ENCODE results near the gene NEK7. TPM values are rescaled to one million over a fixed set of nuclear protein-coding genes. Genes with fewer than 3 reads are reported as not detected.
"Not testable (repeated sequence)": the region's sequence is repeated elsewhere in the genome, so short reads cannot be mapped to it uniquely, and the experiment has no call there.

The NEK7 gene
- polyA plus RNA-seq, 1 donor (not counting 4 experiments of a cell fraction or from before 2014, with no cell fraction given): 56.8 TPM

DNA sequence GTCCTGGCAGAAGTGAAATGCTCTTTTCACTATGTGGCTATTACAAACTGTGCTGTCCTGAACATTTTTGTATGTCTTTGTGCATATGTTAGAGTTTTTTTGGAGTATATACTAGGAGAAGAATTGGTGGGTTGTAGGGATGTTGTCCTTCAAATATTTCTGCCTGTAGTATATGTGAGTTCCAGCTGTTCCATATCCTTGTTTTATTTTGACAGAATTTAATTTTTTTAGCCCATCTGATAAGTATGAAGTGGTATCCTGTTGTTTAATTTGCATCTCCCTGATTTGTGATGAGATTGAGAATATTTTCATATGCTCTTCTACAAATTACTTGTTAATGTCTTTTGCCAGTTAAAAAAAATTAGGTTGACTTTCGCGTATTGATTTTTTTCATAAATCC lies 34.3 kb downstream of the NEK7 start:
- no peak for TF ChIP-seq EZH2 (IDR thresholded peaks at IDR 0.05; ENCODE audit: low read length)
- TF ChIP-seq, protein P1, sequence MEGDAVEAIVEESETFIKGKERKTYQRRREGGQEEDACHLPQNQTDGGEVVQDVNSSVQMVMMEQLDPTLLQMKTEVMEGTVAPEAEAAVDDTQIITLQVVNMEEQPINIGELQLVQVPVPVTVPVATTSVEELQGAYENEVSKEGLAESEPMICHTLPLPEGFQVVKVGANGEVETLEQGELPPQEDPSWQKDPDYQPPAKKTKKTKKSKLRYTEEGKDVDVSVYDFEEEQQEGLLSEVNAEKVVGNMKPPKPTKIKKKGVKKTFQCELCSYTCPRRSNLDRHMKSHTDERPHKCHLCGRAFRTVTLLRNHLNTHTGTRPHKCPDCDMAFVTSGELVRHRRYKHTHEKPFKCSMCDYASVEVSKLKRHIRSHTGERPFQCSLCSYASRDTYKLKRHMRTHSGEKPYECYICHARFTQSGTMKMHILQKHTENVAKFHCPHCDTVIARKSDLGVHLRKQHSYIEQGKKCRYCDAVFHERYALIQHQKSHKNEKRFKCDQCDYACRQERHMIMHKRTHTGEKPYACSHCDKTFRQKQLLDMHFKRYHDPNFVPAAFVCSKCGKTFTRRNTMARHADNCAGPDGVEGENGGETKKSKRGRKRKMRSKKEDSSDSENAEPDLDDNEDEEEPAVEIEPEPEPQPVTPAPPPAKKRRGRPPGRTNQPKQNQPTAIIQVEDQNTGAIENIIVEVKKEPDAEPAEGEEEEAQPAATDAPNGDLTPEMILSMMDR (optimal IDR thresholded peaks at IDR 0.05 in 1 of 3, IDR thresholded peaks at IDR 0.05 in 1 of 3, conservative IDR thresholded peaks at IDR 0.05 in 1 of 3; ENCODE audit: extremely low read depth in 1 of 3, insufficient read depth in 2 of 3, low read length in 3 of 3): no peak
- Histone ChIP-seq H3K4me1 (ENCODE audit: control insufficient read depth, extremely low read depth, insufficient read depth, low read length) (peaks cover 13% of the 10 kb centered on the region), H3K27ac (ENCODE audit: control insufficient read depth, insufficient read depth, low read length) (no peak overlapping the region), H3K79me2 (ENCODE audit: control insufficient read depth, insufficient read depth, low read length) (peaks cover 62% of the 10 kb centered on the region), H3K27me3 (ENCODE audit: control insufficient read depth, extremely low read depth, insufficient read depth, low read length) (no peaks in the 10 kb centered on the region), H3K9me3 (ENCODE audit: control insufficient read depth, low read depth, low read length) (no peaks in the 10 kb centered on the region), H3K4me3 (ENCODE audit: control insufficient read depth in 2 of 3, extremely low read depth in 1 of 3, insufficient read depth in 2 of 3, low read depth in 1 of 3, low read length in 3 of 3) (no peak overlapping the region), H3K9me1 (ENCODE audit: control insufficient read depth, extremely low read depth, insufficient read depth, low read length) (peaks cover 5% of the 10 kb centered on the region), H4K20me1 (ENCODE audit: control insufficient read depth, extremely low read depth, insufficient read depth, low read length) (no peaks in the 10 kb centered on the region), H3K4me2 (ENCODE audit: control insufficient read depth, extremely low read depth, insufficient read depth, low read depth, low read length) (no peak overlapping the region), H3K36me3 (ENCODE audit: control insufficient read depth in 2 of 2, extremely low read depth in 1 of 2, insufficient read depth in 2 of 2, low read length in 2 of 2) (no peaks in the 10 kb centered on the region), H2AFZ (ENCODE audit: control insufficient read depth, low read length) (no peak overlapping the region), H3K9ac (ENCODE audit: control insufficient read depth, extremely low read depth, insufficient read depth, low read length) (no peak overlapping the region)
- no peak for DNase-seq (ENCODE audit: low read depth, low spot score)
- dilution Hi-C loops (cut with MboI; ENCODE audit: extremely low pct_ligation_motif_present, low sequenced_read_pairs): no loop called here
- FAIRE-seq: no peak

DNA sequence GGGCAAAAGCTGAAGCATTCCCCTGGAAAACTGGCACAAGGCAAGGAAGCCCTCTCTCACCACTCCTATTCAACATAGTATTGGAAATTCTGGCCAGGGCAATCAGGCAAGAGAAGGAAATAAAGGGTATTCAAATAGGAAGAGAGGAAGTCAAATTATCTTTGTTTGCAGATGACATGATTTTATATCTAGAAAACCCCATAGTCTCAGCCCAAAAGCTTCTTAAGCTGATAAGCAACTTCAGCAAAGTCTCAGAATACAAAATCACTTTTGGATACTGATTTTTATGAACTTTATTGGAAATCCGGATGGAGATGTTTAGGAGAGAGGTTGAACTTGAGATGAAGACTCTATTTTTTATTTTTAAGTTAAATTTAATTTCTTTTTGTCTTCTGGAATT lies 37.1 kb downstream of the NEK7 start:
- H3K9ac ChIP-seq (ENCODE audit: control insufficient read depth, extremely low read depth, insufficient read depth, low read length); H3K4me3 ChIP-seq (ENCODE audit: control insufficient read depth in 2 of 3, extremely low read depth in 1 of 3, insufficient read depth in 2 of 3, low read depth in 1 of 3, low read length in 3 of 3); dilution Hi-C loops (cut with MboI; ENCODE audit: extremely low pct_ligation_motif_present, low sequenced_read_pairs); FAIRE-seq; H3K4me1 ChIP-seq (ENCODE audit: control insufficient read depth, extremely low read depth, insufficient read depth, low read length); H3K9me1 ChIP-seq (ENCODE audit: control insufficient read depth, extremely low read depth, insufficient read depth, low read length); H2AFZ ChIP-seq (ENCODE audit: control insufficient read depth, low read length); H3K4me2 ChIP-seq (ENCODE audit: control insufficient read depth, extremely low read depth, insufficient read depth, low read depth, low read length); H3K9me3 ChIP-seq (ENCODE audit: control insufficient read depth, low read depth, low read length); DNase-seq (ENCODE audit: low read depth, low spot score); H3K27me3 ChIP-seq (ENCODE audit: control insufficient read depth, extremely low read depth, insufficient read depth, low read length); H3K36me3 ChIP-seq (ENCODE audit: control insufficient read depth in 2 of 2, extremely low read depth in 1 of 2, insufficient read depth in 2 of 2, low read length in 2 of 2); H3K27ac ChIP-seq (ENCODE audit: control insufficient read depth, insufficient read depth, low read length); H4K20me1 ChIP-seq (ENCODE audit: control insufficient read depth, extremely low read depth, insufficient read depth, low read length): not testable (repeated sequence)
- peaks cover 56% of the 10 kb centered on the region for H3K79me2 ChIP-seq (ENCODE audit: control insufficient read depth, insufficient read depth, low read length)

DNA sequence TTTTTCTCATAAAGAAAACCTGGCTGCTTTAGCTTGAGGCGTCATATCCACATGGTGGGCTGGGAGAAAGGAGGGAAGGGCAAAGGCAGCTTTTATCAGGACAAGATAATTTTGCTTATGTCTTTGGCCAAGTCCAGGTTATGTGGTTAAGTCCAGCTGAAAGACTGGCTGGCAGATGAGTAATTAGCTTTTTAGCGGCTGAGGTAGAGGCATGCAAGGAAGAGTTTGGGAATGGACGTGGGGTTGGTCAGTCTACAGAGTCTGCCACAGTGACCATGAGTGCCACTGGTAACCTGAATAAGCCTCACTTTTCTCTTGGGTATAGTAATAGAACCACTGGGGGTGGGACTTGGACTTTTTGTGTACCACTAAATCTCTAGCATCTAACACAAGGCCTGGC lies 39.8 kb downstream of the NEK7 start:
- FAIRE-seq: no peak

More for the DNA sequence above, 39.8 kb downstream of the NEK7 start:
- H3K4me3 ChIP-seq (ENCODE audit: control insufficient read depth in 2 of 3, extremely low read depth in 1 of 3, insufficient read depth in 2 of 3, low read depth in 1 of 3, low read length in 3 of 3): no peak overlapping the region
- H4K20me1 ChIP-seq (ENCODE audit: control insufficient read depth, extremely low read depth, insufficient read depth, low read length): no peaks in the 10 kb centered on the region
- H3K4me1 ChIP-seq (ENCODE audit: control insufficient read depth, extremely low read depth, insufficient read depth, low read length): peaks cover 6% of the 10 kb centered on the region
- H3K36me3 ChIP-seq (ENCODE audit: control insufficient read depth in 2 of 2, extremely low read depth in 1 of 2, insufficient read depth in 2 of 2, low read length in 2 of 2): no peaks in the 10 kb centered on the region
- H3K4me2 ChIP-seq (ENCODE audit: control insufficient read depth, extremely low read depth, insufficient read depth, low read depth, low read length): no peak overlapping the region
- no peaks in the 10 kb centered on the region for H3K9me1 ChIP-seq (ENCODE audit: control insufficient read depth, extremely low read depth, insufficient read depth, low read length)
- no peak overlapping the region for H3K27ac ChIP-seq (ENCODE audit: control insufficient read depth, insufficient read depth, low read length)
- dilution Hi-C loops (cut with MboI; ENCODE audit: extremely low pct_ligation_motif_present, low sequenced_read_pairs): no loop called here
- H3K27me3 ChIP-seq (ENCODE audit: control insufficient read depth, extremely low read depth, insufficient read depth, low read length): no peaks in the 10 kb centered on the region
- DNase-seq (ENCODE audit: low read depth, low spot score): no peak
- H3K9me3 ChIP-seq (ENCODE audit: control insufficient read depth, low read depth, low read length): no peaks in the 10 kb centered on the region
- H3K79me2 ChIP-seq (ENCODE audit: control insufficient read depth, insufficient read depth, low read length): peaks cover 60% of the 10 kb centered on the region
- H2AFZ ChIP-seq (ENCODE audit: control insufficient read depth, low read length): no peak overlapping the region
- no peak overlapping the region for H3K9ac ChIP-seq (ENCODE audit: control insufficient read depth, extremely low read depth, insufficient read depth, low read length)
- TF ChIP-seq, protein P1 (optimal IDR thresholded peaks at IDR 0.05 in 1 of 3, IDR thresholded peaks at IDR 0.05 in 1 of 3, conservative IDR thresholded peaks at IDR 0.05 in 1 of 3; ENCODE audit: extremely low read depth in 1 of 3, insufficient read depth in 2 of 3, low read length in 3 of 3): no peak
- TF ChIP-seq EZH2 (IDR thresholded peaks at IDR 0.05; ENCODE audit: low read length): no peak

All from keratinocyte (primary cell).